ENCODE data around the gene GNB1L.

GNB1L gene

GRCh38 chr22:19757140-19757984 is 97.3 kb downstream of the GNB1L start:
- peak overlapping the region; percentile 2; the same call in 1 of the 2 replicates for H3K4me3 ChIP-seq (replicated peaks; ENCODE audit: insufficient read depth, low read length)
- H3K27me3 ChIP-seq (ENCODE audit: insufficient read depth, poor library complexity, severe bottlenecking), result peaks cover 70% of the 10 kb centered on the region
- no peak for DNase-seq (ENCODE audit: low read depth in 1 of 2, low spot score in 1 of 2)

GRCh38 chr22:19756288-19757128 is 98.2 kb downstream of the GNB1L start:
- Histone ChIP-seq H3K4me3 (replicated peaks; ENCODE audit: insufficient read depth, low read length) (peak overlapping the region; percentile 2; the same call in 1 of the 2 replicates), H3K27ac (replicated peaks) (no peak overlapping the region), H3K27me3 (ENCODE audit: insufficient read depth, poor library complexity, severe bottlenecking) (peaks cover 62% of the 10 kb centered on the region)
- peak in 1 of 2 experiments; percentile 49 for DNase-seq (ENCODE audit: low read depth in 1 of 2, low spot score in 1 of 2)
- TF ChIP-seq, protein P1, sequence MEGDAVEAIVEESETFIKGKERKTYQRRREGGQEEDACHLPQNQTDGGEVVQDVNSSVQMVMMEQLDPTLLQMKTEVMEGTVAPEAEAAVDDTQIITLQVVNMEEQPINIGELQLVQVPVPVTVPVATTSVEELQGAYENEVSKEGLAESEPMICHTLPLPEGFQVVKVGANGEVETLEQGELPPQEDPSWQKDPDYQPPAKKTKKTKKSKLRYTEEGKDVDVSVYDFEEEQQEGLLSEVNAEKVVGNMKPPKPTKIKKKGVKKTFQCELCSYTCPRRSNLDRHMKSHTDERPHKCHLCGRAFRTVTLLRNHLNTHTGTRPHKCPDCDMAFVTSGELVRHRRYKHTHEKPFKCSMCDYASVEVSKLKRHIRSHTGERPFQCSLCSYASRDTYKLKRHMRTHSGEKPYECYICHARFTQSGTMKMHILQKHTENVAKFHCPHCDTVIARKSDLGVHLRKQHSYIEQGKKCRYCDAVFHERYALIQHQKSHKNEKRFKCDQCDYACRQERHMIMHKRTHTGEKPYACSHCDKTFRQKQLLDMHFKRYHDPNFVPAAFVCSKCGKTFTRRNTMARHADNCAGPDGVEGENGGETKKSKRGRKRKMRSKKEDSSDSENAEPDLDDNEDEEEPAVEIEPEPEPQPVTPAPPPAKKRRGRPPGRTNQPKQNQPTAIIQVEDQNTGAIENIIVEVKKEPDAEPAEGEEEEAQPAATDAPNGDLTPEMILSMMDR (IDR thresholded peaks at IDR 0.05; ENCODE audit: insufficient read depth, low read length), result no peak
- TF ChIP-seq SPI1 (IDR thresholded peaks at IDR 0.05; ENCODE audit: borderline replicate concordance, low read depth) (peak; percentile 19; the same call in 1 of the 2 replicates), POLR2AphosphoS5 (IDR thresholded peaks at IDR 0.05; ENCODE audit: low read depth) (no peak), GABPA (IDR thresholded peaks at IDR 0.05; ENCODE audit: low read depth) (no peak), REST (IDR thresholded peaks at IDR 0.05; ENCODE audit: insufficient replicate concordance, low read depth) (no peak)

More at GRCh38 chr22:19757140-19757984, 97.3 kb downstream of the GNB1L start:
- no peak overlapping the region for H3K27ac ChIP-seq (replicated peaks)
- TF ChIP-seq SPI1 (IDR thresholded peaks at IDR 0.05; ENCODE audit: borderline replicate concordance, low read depth) (no peak), GABPA (IDR thresholded peaks at IDR 0.05; ENCODE audit: low read depth) (no peak), REST (IDR thresholded peaks at IDR 0.05; ENCODE audit: insufficient replicate concordance, low read depth) (no peak), POLR2AphosphoS5 (IDR thresholded peaks at IDR 0.05; ENCODE audit: low read depth) (no peak)
- TF ChIP-seq, protein P1 (IDR thresholded peaks at IDR 0.05; ENCODE audit: insufficient read depth, low read length), result no peak

GRCh38 chr22:19755722-19756287 is 98.9 kb downstream of the GNB1L start:
- no peak for DNase-seq (ENCODE audit: low read depth in 1 of 2, low spot score in 1 of 2)
- Histone ChIP-seq H3K4me3 (replicated peaks; ENCODE audit: insufficient read depth, low read length) (no peak overlapping the region), H3K27me3 (ENCODE audit: insufficient read depth, poor library complexity, severe bottlenecking) (peaks cover 61% of the 10 kb centered on the region), H3K27ac (replicated peaks) (no peak overlapping the region)
- no peak for TF ChIP-seq POLR2AphosphoS5 (IDR thresholded peaks at IDR 0.05; ENCODE audit: low read depth)
- no peak for TF ChIP-seq REST (IDR thresholded peaks at IDR 0.05; ENCODE audit: insufficient replicate concordance, low read depth)
- TF ChIP-seq, protein P1 (IDR thresholded peaks at IDR 0.05; ENCODE audit: insufficient read depth, low read length), result no peak
- TF ChIP-seq SPI1 (IDR thresholded peaks at IDR 0.05; ENCODE audit: borderline replicate concordance, low read depth), result no peak
- no peak for TF ChIP-seq GABPA (IDR thresholded peaks at IDR 0.05; ENCODE audit: low read depth)
